ENCODE results near the gene EI24. TPM values are rescaled to one million over a fixed set of nuclear protein-coding genes. Genes with fewer than 3 reads are reported as not detected.

EI24 gene
- total RNA-seq, 1 experiment from 2014 or later: 93.1 TPM

- no peak for DNase-seq (ENCODE audit: unreplicated experiment)
- H3K27me3 Mint-ChIP-seq (ENCODE audit: insufficient read depth, unreplicated experiment): no peaks in the 10 kb centered on the region
- no peaks in the 10 kb centered on the region for H3K9me3 Mint-ChIP-seq (ENCODE audit: unreplicated experiment)
- BruUV-seq (replicated peaks): no TSS peak
- no peak overlapping the region for H3K27ac Mint-ChIP-seq (ENCODE audit: low read depth, unreplicated experiment)
- no peak overlapping the region for H3K4me3 Mint-ChIP-seq (ENCODE audit: unreplicated experiment)
- ChIA-PET POLR2A (no interaction called here), CTCF (interaction anchor here (0.6 kb wide), 3 partner anchors 14 to 193 kb away, joined by 3 to 4 read pairs (median 3); no protein-coding TSS in a partner anchor)
- H3K4me1 Mint-ChIP-seq (ENCODE audit: insufficient read depth, unreplicated experiment): peaks cover 11% of the 10 kb centered on the region
- TF ChIP-seq CTCF (IDR thresholded peaks at IDR 0.05; ENCODE audit: unreplicated experiment): no peak
- intact Hi-C loops (cut with micrococcal nuclease): no loop called here
- peaks cover 83% of the 10 kb centered on the region for H3K36me3 Mint-ChIP-seq (ENCODE audit: insufficient read depth, unreplicated experiment)
These were observed 49.1 kb downstream of the EI24 start for GRCh38 chr11:125618383-125618782.

- Mint-ChIP-seq H3K9me3 (ENCODE audit: unreplicated experiment) (no peaks in the 10 kb centered on the region), H3K27me3 (ENCODE audit: insufficient read depth, unreplicated experiment) (no peaks in the 10 kb centered on the region), H3K4me3 (ENCODE audit: unreplicated experiment) (no peak overlapping the region), H3K4me1 (ENCODE audit: insufficient read depth, unreplicated experiment) (peaks cover 20% of the 10 kb centered on the region), H3K27ac (ENCODE audit: low read depth, unreplicated experiment) (no peak overlapping the region), H3K36me3 (ENCODE audit: insufficient read depth, unreplicated experiment) (peaks cover 59% of the 10 kb centered on the region)
- ChIA-PET POLR2A (interaction anchor here (0.6 to 3.8 kb wide), 6 partner anchors 12 to 266 kb away, joined by 3 to 34 read pairs (median 4); partner anchors contain the start of genes EI24 and STT3A), CTCF (interaction anchor here (0.6 to 1.1 kb wide), 4 partner anchors 26 to 324 kb away, joined by 3 to 6 read pairs (median 4); no protein-coding TSS in a partner anchor)
- TF ChIP-seq CTCF (IDR thresholded peaks at IDR 0.05; ENCODE audit: unreplicated experiment): no peak
- peak; percentile 54 for DNase-seq (ENCODE audit: unreplicated experiment)
- intact Hi-C loops (cut with micrococcal nuclease): no loop called here
- no TSS peak for BruUV-seq (replicated peaks)
These were observed 52.7 kb downstream of the EI24 start for GRCh38 chr11:125621995-125622394.

- Mint-ChIP-seq H3K36me3 (ENCODE audit: insufficient read depth, unreplicated experiment) (peaks cover 52% of the 10 kb centered on the region), H3K4me3 (ENCODE audit: unreplicated experiment) (no peak overlapping the region)
These were observed 53.8 kb downstream of the EI24 start for GRCh38 chr11:125623064-125623463.

More at GRCh38 chr11:125623064-125623463, 53.8 kb downstream of the EI24 start:
- H3K9me3 Mint-ChIP-seq (ENCODE audit: unreplicated experiment): no peaks in the 10 kb centered on the region
- ChIA-PET CTCF (interaction anchor here (0.6 to 0.9 kb wide), 2 partner anchors 9 to 96 kb away, joined by 3 to 4 read pairs; no protein-coding TSS in a partner anchor), POLR2A (interaction anchor here (0.7 to 3.8 kb wide), 3 partner anchors 16 to 53 kb away, joined by 3 to 34 read pairs (median 17); partner anchors contain the start of genes EI24 and STT3A)
- intact Hi-C loops (cut with micrococcal nuclease): no loop called here
- TF ChIP-seq CTCF (IDR thresholded peaks at IDR 0.05; ENCODE audit: unreplicated experiment): no peak
- H3K27ac Mint-ChIP-seq (ENCODE audit: low read depth, unreplicated experiment): peak overlapping the region; percentile 78
- DNase-seq (ENCODE audit: unreplicated experiment): no peak
- peaks cover 28% of the 10 kb centered on the region for H3K4me1 Mint-ChIP-seq (ENCODE audit: insufficient read depth, unreplicated experiment)
- no peaks in the 10 kb centered on the region for H3K27me3 Mint-ChIP-seq (ENCODE audit: insufficient read depth, unreplicated experiment)
- no TSS peak for BruUV-seq (replicated peaks)

Data from MCF 10A (cell line).